WTC11 (cell line): Measurements from ENCODE around the gene WWOX. TPM values are rescaled to one million over a fixed set of nuclear protein-coding genes. Genes with fewer than 3 reads are reported as not detected.

Experiments
- ATAC-seq: fragments of 200-7000 bp; cut with Tn5 transposase; 2 replicates; pipeline ENCODE4 v1.10.0; 2021; ENCODE audit warnings: mild to moderate bottlenecking, moderate library complexity
- CTCF ChIA-PET: fragments of 300-600 bp; sonication (Branson Sonifier 250); formaldehyde crosslinking; loops from one replicate; lab custom pipeline; 2021; ENCODE audit warnings: antibody characterized with exemption; lab: Charles Lee
- POLR2A ChIA-PET: fragments of 350-600 bp; sonication (Branson Sonifier 250); formaldehyde crosslinking; loops from one replicate; lab custom pipeline; 2021; ENCODE audit warnings: antibody characterized with exemption; lab: Charles Lee
- DNase-seq: peaks from one replicate; pipeline ENCODE4 v3.0.0; 2021; ENCODE audit warnings: low spot score
- H3K27ac Mint-ChIP-seq: 2 replicates; pipeline ENCODE4 v1.8.0; 2021; ENCODE audit warnings: mixed read lengths
- H3K27me3 Mint-ChIP-seq: 2 replicates; pipeline ENCODE4 v1.8.0; 2021; ENCODE audit warnings: low read depth, mild to moderate bottlenecking, moderate library complexity, mixed read lengths
- H3K36me3 Mint-ChIP-seq: 2 replicates; pipeline ENCODE4 v1.8.0; 2021; ENCODE audit warnings: mixed read lengths
- H3K4me1 Mint-ChIP-seq: 2 replicates; pipeline ENCODE4 v1.8.0; 2022; ENCODE audit warnings: mixed read lengths
- H3K4me3 Mint-ChIP-seq: 2 replicates; pipeline ENCODE4 v1.8.0; 2021; ENCODE audit warnings: mild to moderate bottlenecking, moderate library complexity, mixed read lengths
- H3K9me3 Mint-ChIP-seq: 2 replicates; pipeline ENCODE4 v1.8.0; 2021; ENCODE audit warnings: mixed read lengths
- E2F5 ChIP-seq: sonication (generic); formaldehyde crosslinking; IDR thresholded peaks from 2 replicates; pipeline ENCODE4 v1.8.1; 2022; ENCODE audit warnings: mild to moderate bottlenecking, moderate library complexity, missing genetic modification reagents
- ELF4 ChIP-seq: sonication (generic); formaldehyde crosslinking; IDR thresholded peaks from 2 replicates; pipeline ENCODE4 v1.8.1; 2022; ENCODE audit warnings: low read depth, mild to moderate bottlenecking, moderate library complexity, missing genetic modification reagents
- ETV6 ChIP-seq: sonication (generic); formaldehyde crosslinking; IDR thresholded peaks from 2 replicates; pipeline ENCODE4 v1.8.1; 2022; ENCODE audit warnings: mild to moderate bottlenecking, missing genetic modification reagents
- FOXP1 ChIP-seq: sonication (generic); formaldehyde crosslinking; IDR thresholded peaks from 2 replicates; pipeline ENCODE4 v1.8.0; 2022; ENCODE audit warnings: missing genetic modification reagents, mild to moderate bottlenecking, moderate library complexity, borderline replicate concordance
- GTF2I ChIP-seq: fragments of 250-450 bp; sonication (Bioruptor Pico); conservative IDR thresholded peaks from 2 replicates; pipeline ENCODE4 v1.4.0; 2021; ENCODE audit warnings: mild to moderate bottlenecking
- JAZF1 ChIP-seq: fragments of 250-450 bp; sonication (Bioruptor Pico); IDR thresholded peaks from 2 replicates; pipeline ENCODE4 v1.9.0; 2021; ENCODE audit warnings: moderate library complexity, mild to moderate bottlenecking, inconsistent platforms
- KAT7 ChIP-seq: sonication (generic); formaldehyde crosslinking; IDR thresholded peaks from 2 replicates; pipeline ENCODE4 v1.8.1; 2023; ENCODE audit warnings: missing genetic modification reagents, mild to moderate bottlenecking, borderline replicate concordance
- MXD4 ChIP-seq: fragments of 250-450 bp; sonication (Bioruptor Pico); IDR thresholded peaks from 2 replicates; pipeline ENCODE4 v1.8.0; 2021; ENCODE audit warnings: mild to moderate bottlenecking, moderate library complexity, borderline replicate concordance
- MYBL2 ChIP-seq: sonication (generic); formaldehyde crosslinking; IDR thresholded peaks from 2 replicates; pipeline ENCODE4 v1.8.1; 2023; ENCODE audit warnings: mild to moderate bottlenecking, moderate library complexity, missing genetic modification reagents
- NFATC4 ChIP-seq: fragments of 250-450 bp; sonication (Bioruptor Pico); IDR thresholded peaks from 2 replicates; pipeline ENCODE4 v1.9.0; 2021; ENCODE audit warnings: mild to moderate bottlenecking
- NR3C1 ChIP-seq: sonication (generic); formaldehyde crosslinking; conservative IDR thresholded peaks from 2 replicates; pipeline ENCODE4 v1.8.1; 2023; ENCODE audit warnings: low read depth, mild to moderate bottlenecking, missing genetic modification reagents
- RELA ChIP-seq: sonication (generic); formaldehyde crosslinking; IDR thresholded peaks from 2 replicates; pipeline ENCODE4 v1.8.1; 2022; ENCODE audit warnings: missing genetic modification reagents, mild to moderate bottlenecking, borderline replicate concordance
- RORB ChIP-seq: fragments of 250-450 bp; sonication (Bioruptor Pico); IDR thresholded peaks from 2 replicates; pipeline ENCODE4 v1.9.0; 2021; ENCODE audit warnings: mild to moderate bottlenecking
- ZNF416 ChIP-seq: fragments of 250-450 bp; sonication (Bioruptor Pico); IDR thresholded peaks from 2 replicates; pipeline ENCODE4 v1.9.0; 2021; ENCODE audit warnings: mild to moderate bottlenecking, inconsistent platforms
- ZNF532 ChIP-seq: fragments of 250-450 bp; sonication (Bioruptor Pico); IDR thresholded peaks from 2 replicates; pipeline ENCODE4 v1.9.0; 2021; ENCODE audit warnings: mild to moderate bottlenecking, borderline replicate concordance
- total RNA-seq: library from RNA; stranded (reverse); gene quantifications from 3 replicates; pipeline ENCODE4 v1.2.3, GENCODE V29; 2021
- TF ChIP-seq, protein P1 (sequence below): sonication (generic); formaldehyde crosslinking; conservative IDR thresholded peaks from 2 replicates; pipeline ENCODE4 v1.8.1; 2022; ENCODE audit warnings: mild to moderate bottlenecking, missing genetic modification reagents
- TF ChIP-seq, protein P2 (sequence below): fragments of 250-450 bp; sonication (Bioruptor Pico); conservative IDR thresholded peaks from 2 replicates; pipeline ENCODE4 v1.9.0; 2021; ENCODE audit warnings: mild to moderate bottlenecking
- TF ChIP-seq, protein P3 (sequence below): fragments of 200-600 bp; IDR thresholded peaks from 2 replicates; pipeline ENCODE4 v1.8.0; 2022; ENCODE audit warnings: antibody characterized with exemption
- TF ChIP-seq, protein P4 (sequence below): sonication (generic); formaldehyde crosslinking; IDR thresholded peaks from 2 replicates; pipeline ENCODE4 v1.8.1; 2022; ENCODE audit warnings: mild to moderate bottlenecking, missing genetic modification reagents, moderate library complexity, borderline replicate concordance
- TF ChIP-seq, protein P5 (sequence below): sonication (generic); formaldehyde crosslinking; IDR thresholded peaks from 2 replicates; pipeline ENCODE4 v1.8.1; 2022; ENCODE audit warnings: missing genetic modification reagents, borderline replicate concordance

Gene WWOX
- total RNA-seq, 1 experiment from 2014 or later = 15.7 TPM

- no peak for ATAC-seq
Measured at GRCh38 chr16:79109771-79110170, 1010.3 kb downstream of the WWOX start.

GRCh38 chr16:79110242-79110641 is 1010.8 kb downstream of the WWOX start:
- Mint-ChIP-seq H3K27me3 (no peaks in the 10 kb centered on the region), H3K4me3 (no peak overlapping the region), H3K27ac (no peak overlapping the region), H3K4me1 (peaks cover 25% of the 10 kb centered on the region), H3K36me3 (no peaks in the 10 kb centered on the region), H3K9me3 (no peaks in the 10 kb centered on the region; the same call in 1 of the 2 replicates)
- no peak for ATAC-seq
- CTCF ChIA-PET = no interaction called here
- TF ChIP-seq E2F5 (no peak), FOXP1 (no peak), ETV6 (CRISPR knock-in tag) (no peak), ZNF532 (no peak), KAT7 (no peak), NR3C1 (CRISPR knock-in tag) (no peak)
- POLR2A ChIA-PET = no interaction called here
- no peak for DNase-seq

More at GRCh38 chr16:79109771-79110170, 1010.3 kb downstream of the WWOX start:
- DNase-seq = no peak
- ChIA-PET POLR2A (no interaction called here), CTCF (no interaction called here)
- Mint-ChIP-seq H3K27ac (no peak overlapping the region), H3K4me3 (no peak overlapping the region), H3K36me3 (no peaks in the 10 kb centered on the region), H3K27me3 (no peaks in the 10 kb centered on the region), H3K4me1 (peaks cover 26% of the 10 kb centered on the region), H3K9me3 (no peaks in the 10 kb centered on the region; the same call in 1 of the 2 replicates)
- TF ChIP-seq, protein P1, sequence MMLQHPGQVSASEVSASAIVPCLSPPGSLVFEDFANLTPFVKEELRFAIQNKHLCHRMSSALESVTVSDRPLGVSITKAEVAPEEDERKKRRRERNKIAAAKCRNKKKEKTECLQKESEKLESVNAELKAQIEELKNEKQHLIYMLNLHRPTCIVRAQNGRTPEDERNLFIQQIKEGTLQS (CRISPR knock-in tag) = no peak
- TF ChIP-seq, protein P2, sequence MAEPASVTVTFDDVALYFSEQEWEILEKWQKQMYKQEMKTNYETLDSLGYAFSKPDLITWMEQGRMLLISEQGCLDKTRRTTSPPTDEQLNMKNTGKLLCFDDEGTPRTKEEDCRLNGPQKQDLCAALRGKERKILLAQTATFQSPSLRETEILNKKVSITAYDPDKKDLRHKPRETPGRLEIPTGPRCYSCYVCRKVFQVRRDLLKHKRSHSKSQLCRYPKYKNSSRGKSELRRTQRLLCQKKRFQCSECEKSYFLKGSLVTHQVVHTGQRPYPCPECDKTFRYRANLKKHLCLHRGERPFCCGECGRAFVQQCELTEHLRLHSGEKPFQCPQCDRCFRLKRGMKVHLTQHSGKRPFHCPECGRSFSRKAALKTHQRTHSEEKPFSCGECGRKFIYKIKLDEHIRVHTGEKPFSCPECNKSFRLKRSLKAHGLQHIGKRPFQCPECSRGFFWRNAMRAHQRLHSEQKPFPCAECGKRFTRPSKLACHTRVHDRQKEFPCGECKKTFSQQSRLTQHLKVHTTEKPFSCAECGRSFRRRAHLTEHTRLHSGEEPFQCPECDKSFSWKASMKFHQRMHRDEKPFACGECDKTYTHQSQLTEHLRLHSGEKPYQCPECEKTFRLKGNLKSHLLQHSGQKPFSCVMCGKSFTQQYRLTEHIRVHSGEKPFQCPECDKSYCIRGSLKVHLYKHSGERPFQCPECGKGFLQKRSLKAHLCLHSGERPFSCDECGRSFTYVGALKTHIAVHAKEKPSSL = no peak
- TF ChIP-seq MYBL2 (CRISPR knock-in tag) (no peak), RELA (CRISPR knock-in tag) (no peak), NFATC4 (CRISPR knock-in tag) (no peak), MXD4 (no peak), GTF2I (no peak), JAZF1 (CRISPR knock-in tag) (no peak), ELF4 (no peak), RORB (CRISPR knock-in tag) (no peak), ZNF416 (CRISPR knock-in tag) (no peak)
- TF ChIP-seq, protein P3, sequence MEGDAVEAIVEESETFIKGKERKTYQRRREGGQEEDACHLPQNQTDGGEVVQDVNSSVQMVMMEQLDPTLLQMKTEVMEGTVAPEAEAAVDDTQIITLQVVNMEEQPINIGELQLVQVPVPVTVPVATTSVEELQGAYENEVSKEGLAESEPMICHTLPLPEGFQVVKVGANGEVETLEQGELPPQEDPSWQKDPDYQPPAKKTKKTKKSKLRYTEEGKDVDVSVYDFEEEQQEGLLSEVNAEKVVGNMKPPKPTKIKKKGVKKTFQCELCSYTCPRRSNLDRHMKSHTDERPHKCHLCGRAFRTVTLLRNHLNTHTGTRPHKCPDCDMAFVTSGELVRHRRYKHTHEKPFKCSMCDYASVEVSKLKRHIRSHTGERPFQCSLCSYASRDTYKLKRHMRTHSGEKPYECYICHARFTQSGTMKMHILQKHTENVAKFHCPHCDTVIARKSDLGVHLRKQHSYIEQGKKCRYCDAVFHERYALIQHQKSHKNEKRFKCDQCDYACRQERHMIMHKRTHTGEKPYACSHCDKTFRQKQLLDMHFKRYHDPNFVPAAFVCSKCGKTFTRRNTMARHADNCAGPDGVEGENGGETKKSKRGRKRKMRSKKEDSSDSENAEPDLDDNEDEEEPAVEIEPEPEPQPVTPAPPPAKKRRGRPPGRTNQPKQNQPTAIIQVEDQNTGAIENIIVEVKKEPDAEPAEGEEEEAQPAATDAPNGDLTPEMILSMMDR = no peak
- TF ChIP-seq, protein P4, sequence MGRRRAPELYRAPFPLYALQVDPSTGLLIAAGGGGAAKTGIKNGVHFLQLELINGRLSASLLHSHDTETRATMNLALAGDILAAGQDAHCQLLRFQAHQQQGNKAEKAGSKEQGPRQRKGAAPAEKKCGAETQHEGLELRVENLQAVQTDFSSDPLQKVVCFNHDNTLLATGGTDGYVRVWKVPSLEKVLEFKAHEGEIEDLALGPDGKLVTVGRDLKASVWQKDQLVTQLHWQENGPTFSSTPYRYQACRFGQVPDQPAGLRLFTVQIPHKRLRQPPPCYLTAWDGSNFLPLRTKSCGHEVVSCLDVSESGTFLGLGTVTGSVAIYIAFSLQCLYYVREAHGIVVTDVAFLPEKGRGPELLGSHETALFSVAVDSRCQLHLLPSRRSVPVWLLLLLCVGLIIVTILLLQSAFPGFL (CRISPR knock-in tag) = no peak
- TF ChIP-seq, protein P5, sequence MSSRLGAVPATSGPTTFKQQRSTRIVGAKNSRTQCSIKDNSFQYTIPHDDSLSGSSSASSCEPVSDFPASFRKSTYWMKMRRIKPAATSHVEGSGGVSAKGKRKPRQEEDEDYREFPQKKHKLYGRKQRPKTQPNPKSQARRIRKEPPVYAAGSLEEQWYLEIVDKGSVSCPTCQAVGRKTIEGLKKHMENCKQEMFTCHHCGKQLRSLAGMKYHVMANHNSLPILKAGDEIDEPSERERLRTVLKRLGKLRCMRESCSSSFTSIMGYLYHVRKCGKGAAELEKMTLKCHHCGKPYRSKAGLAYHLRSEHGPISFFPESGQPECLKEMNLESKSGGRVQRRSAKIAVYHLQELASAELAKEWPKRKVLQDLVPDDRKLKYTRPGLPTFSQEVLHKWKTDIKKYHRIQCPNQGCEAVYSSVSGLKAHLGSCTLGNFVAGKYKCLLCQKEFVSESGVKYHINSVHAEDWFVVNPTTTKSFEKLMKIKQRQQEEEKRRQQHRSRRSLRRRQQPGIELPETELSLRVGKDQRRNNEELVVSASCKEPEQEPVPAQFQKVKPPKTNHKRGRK (CRISPR knock-in tag) = no peak
